ENCODE results near the gene COPS9.

The COPS9 gene

GRCh38 chr2:240136013-240136670 is at the start of gene COPS9:
Gene COPS9, minus strand, starts transcription at chr2:240136305. Its CDS starts 21 bp downstream, at chr2:240136284.
- peak; percentile 90 for DNase-seq

- no peak for DNase-seq
Observed at GRCh38 chr2:240184656-240185055, 48.6 kb upstream of the COPS9 start.

GRCh38 chr2:240183875-240184590 is 47.9 kb upstream of the COPS9 start:
- DNase-seq, result no peak

- DNase-seq, result no peak
Observed at GRCh38 chr2:240183006-240183874, 47.1 kb upstream of the COPS9 start.

GRCh38 chr2:240182476-240182875 is 46.4 kb upstream of the COPS9 start:
- no peak for DNase-seq

GRCh38 chr2:240182001-240182400 is 45.9 kb upstream of the COPS9 start:
- no peak for DNase-seq

GRCh38 chr2:240179941-240180666 is 44.0 kb upstream of the COPS9 start:
- DNase-seq, result no peak

- no peak for DNase-seq
Observed at GRCh38 chr2:240179186-240179815, 43.2 kb upstream of the COPS9 start.

- DNase-seq, result no peak
Observed at GRCh38 chr2:240178564-240178963, 42.5 kb upstream of the COPS9 start.

GRCh38 chr2:240174496-240174895 is 38.4 kb upstream of the COPS9 start:
- no peak for DNase-seq

- no peak for DNase-seq
Observed at GRCh38 chr2:240172071-240172895, 36.2 kb upstream of the COPS9 start.

- DNase-seq, result no peak
Observed at GRCh38 chr2:240170883-240171282, 34.8 kb upstream of the COPS9 start.

GRCh38 chr2:240170354-240170735 is 34.2 kb upstream of the COPS9 start:
- DNase-seq, result no peak

- no peak for DNase-seq
Observed at GRCh38 chr2:240169486-240170353, 33.6 kb upstream of the COPS9 start.

GRCh38 chr2:240168546-240169361 is 32.6 kb upstream of the COPS9 start:
- DNase-seq, result no peak

GRCh38 chr2:240168041-240168440 is 31.9 kb upstream of the COPS9 start:
- no peak for DNase-seq

- DNase-seq, result no peak
Observed at GRCh38 chr2:240167588-240167880, 31.4 kb upstream of the COPS9 start.

GRCh38 chr2:240166761-240167587 is 30.9 kb upstream of the COPS9 start:
- no peak for DNase-seq

GRCh38 chr2:240166191-240166590 is 30.1 kb upstream of the COPS9 start:
- no peak for DNase-seq
